Astrocyte (in vitro differentiated cells and primary cell): ENCODE measurements around the gene EGFR. TPM values are rescaled to one million over a fixed set of nuclear protein-coding genes. Genes with fewer than 3 reads are reported as not detected.

Experiments
- DNase-seq: peaks from one replicate; pipeline ENCODE4 v3.0.0-alpha.2; 2010; ENCODE audit warnings: low read depth
- FAIRE-seq: peaks from 2 replicates; lab custom pipeline; 2011; peaks lifted over from hg19 to GRCh38; lab: Jason Lieb, UNC
- H2AFZ ChIP-seq: 2 replicates; pipeline ENCODE4 v1.6.0; 2012; ENCODE audit warnings: low read depth, low read length, inconsistent platforms
- H3K27ac ChIP-seq: 2 replicates; pipeline ENCODE4 v1.5.1; 2011; ENCODE audit warnings: low read depth, low read length, inconsistent platforms
- H3K27me3 ChIP-seq: 2 replicates; pipeline ENCODE4 v1.6.0; 2011; ENCODE audit warnings: low read length, inconsistent platforms; ENCODE audit not compliant: insufficient read depth
- H3K36me3 ChIP-seq: 2 replicates; pipeline ENCODE4 v1.5.1; 2011; ENCODE audit warnings: low read length, inconsistent platforms; ENCODE audit not compliant: insufficient read depth
- H3K4me1 ChIP-seq: 2 replicates; pipeline ENCODE4 v1.5.1; 2011; ENCODE audit warnings: low read length, inconsistent platforms; ENCODE audit not compliant: insufficient read depth
- H3K4me2 ChIP-seq: 2 replicates; pipeline ENCODE4 v1.6.0; 2012; ENCODE audit warnings: low read length, inconsistent platforms
- H3K4me3 ChIP-seq: 2 replicates; pipeline ENCODE4 v1.5.1; 2011; ENCODE audit warnings: low read depth, mild to moderate bottlenecking, low read length, inconsistent platforms; ENCODE audit not compliant: insufficient read depth
- H3K79me2 ChIP-seq: 2 replicates; pipeline ENCODE4 v1.6.0; 2012; ENCODE audit warnings: mild to moderate bottlenecking, low read length, inconsistent platforms; ENCODE audit not compliant: insufficient read depth
- H3K9ac ChIP-seq: 2 replicates; pipeline ENCODE4 v1.6.0; 2012; ENCODE audit warnings: mild to moderate bottlenecking, low read length, inconsistent platforms
- H3K9me3 ChIP-seq: 2 replicates; pipeline ENCODE4 v1.5.1; 2012; ENCODE audit warnings: low read depth, mild to moderate bottlenecking, low read length, inconsistent platforms; ENCODE audit not compliant: insufficient read depth
- H4K20me1 ChIP-seq: 2 replicates; pipeline ENCODE4 v1.6.0; 2012; ENCODE audit warnings: low read length, inconsistent platforms; ENCODE audit not compliant: insufficient read depth
- H3K27ac Mint-ChIP-seq: one replicate; pipeline ENCODE4 v1.8.0; 2021; ENCODE audit warnings: mild to moderate bottlenecking, mixed read lengths; ENCODE audit not compliant: unreplicated experiment
- H3K27me3 Mint-ChIP-seq: one replicate; pipeline ENCODE4 v1.8.0; 2021; ENCODE audit warnings: low read depth, mixed read lengths; ENCODE audit not compliant: unreplicated experiment
- H3K36me3 Mint-ChIP-seq: one replicate; pipeline ENCODE4 v1.8.0; 2021; ENCODE audit warnings: low read depth, mixed read lengths; ENCODE audit not compliant: unreplicated experiment
- H3K4me1 Mint-ChIP-seq: one replicate; pipeline ENCODE4 v1.8.0; 2021; ENCODE audit warnings: low read depth, mixed read lengths; ENCODE audit not compliant: unreplicated experiment
- H3K4me3 Mint-ChIP-seq: one replicate; pipeline ENCODE4 v1.8.0; 2021; ENCODE audit warnings: mild to moderate bottlenecking, moderate library complexity, mixed read lengths; ENCODE audit not compliant: unreplicated experiment
- H3K9me3 Mint-ChIP-seq: one replicate; pipeline ENCODE4 v1.8.0; 2021; ENCODE audit warnings: mild to moderate bottlenecking, mixed read lengths; ENCODE audit not compliant: unreplicated experiment
- EZH2 ChIP-seq: IDR thresholded peaks from 2 replicates; pipeline ENCODE4 v1.6.1; 2012; ENCODE audit warnings: mild to moderate bottlenecking, low read length, inconsistent platforms; ENCODE audit not compliant: insufficient read depth
- total RNA-seq: library from RNA; stranded (reverse); gene quantifications from 2 replicates; pipeline ENCODE4 v1.2.1, GENCODE V29; 2021
- TF ChIP-seq, protein P1 (sequence below): IDR thresholded peaks from 2 replicates; pipeline ENCODE4 v1.5.1; 2011; ENCODE audit warnings: low read depth, mild to moderate bottlenecking, inconsistent platforms, low read length, moderate library complexity; ENCODE audit not compliant: insufficient read depth

The EGFR gene
- total RNA-seq, 1 donor from 2014 or later = 27.3 TPM

- peaks cover 5% of the 10 kb centered on the region for H3K27me3 ChIP-seq
- DNase-seq = no peak
- peaks cover 26% of the 10 kb centered on the region for H3K27me3 Mint-ChIP-seq
- no peaks in the 10 kb centered on the region for H3K36me3 Mint-ChIP-seq
- H3K27ac ChIP-seq = no peak overlapping the region
- no peak overlapping the region for H3K27ac Mint-ChIP-seq
- no peaks in the 10 kb centered on the region for H3K9me3 ChIP-seq
- no peaks in the 10 kb centered on the region for H4K20me1 ChIP-seq
- H3K9me3 Mint-ChIP-seq = no peaks in the 10 kb centered on the region
- H3K4me3 Mint-ChIP-seq = no peak overlapping the region
- H3K36me3 ChIP-seq = no peaks in the 10 kb centered on the region
- H3K4me2 ChIP-seq = no peak overlapping the region
- TF ChIP-seq, protein P1, sequence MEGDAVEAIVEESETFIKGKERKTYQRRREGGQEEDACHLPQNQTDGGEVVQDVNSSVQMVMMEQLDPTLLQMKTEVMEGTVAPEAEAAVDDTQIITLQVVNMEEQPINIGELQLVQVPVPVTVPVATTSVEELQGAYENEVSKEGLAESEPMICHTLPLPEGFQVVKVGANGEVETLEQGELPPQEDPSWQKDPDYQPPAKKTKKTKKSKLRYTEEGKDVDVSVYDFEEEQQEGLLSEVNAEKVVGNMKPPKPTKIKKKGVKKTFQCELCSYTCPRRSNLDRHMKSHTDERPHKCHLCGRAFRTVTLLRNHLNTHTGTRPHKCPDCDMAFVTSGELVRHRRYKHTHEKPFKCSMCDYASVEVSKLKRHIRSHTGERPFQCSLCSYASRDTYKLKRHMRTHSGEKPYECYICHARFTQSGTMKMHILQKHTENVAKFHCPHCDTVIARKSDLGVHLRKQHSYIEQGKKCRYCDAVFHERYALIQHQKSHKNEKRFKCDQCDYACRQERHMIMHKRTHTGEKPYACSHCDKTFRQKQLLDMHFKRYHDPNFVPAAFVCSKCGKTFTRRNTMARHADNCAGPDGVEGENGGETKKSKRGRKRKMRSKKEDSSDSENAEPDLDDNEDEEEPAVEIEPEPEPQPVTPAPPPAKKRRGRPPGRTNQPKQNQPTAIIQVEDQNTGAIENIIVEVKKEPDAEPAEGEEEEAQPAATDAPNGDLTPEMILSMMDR = no peak
- no peak for TF ChIP-seq EZH2
- peaks cover 16% of the 10 kb centered on the region for H3K4me1 ChIP-seq
- no peak for FAIRE-seq
- peaks cover 10% of the 10 kb centered on the region for H3K4me1 Mint-ChIP-seq
- no peaks in the 10 kb centered on the region for H3K79me2 ChIP-seq
- H3K9ac ChIP-seq = no peak overlapping the region
- H3K4me3 ChIP-seq = no peak overlapping the region
- no peak overlapping the region for H2AFZ ChIP-seq
These were observed 221.8 kb downstream of the EGFR start for GRCh38 chr7:55240418-55241142.

- H3K4me1 Mint-ChIP-seq = peaks cover 10% of the 10 kb centered on the region
- H3K27ac Mint-ChIP-seq = no peak overlapping the region
- no peaks in the 10 kb centered on the region for H3K9me3 Mint-ChIP-seq
- no peak overlapping the region for H3K4me3 Mint-ChIP-seq
- Histone ChIP-seq H3K9ac (no peak overlapping the region), H3K4me1 (peaks cover 26% of the 10 kb centered on the region), H3K36me3 (no peaks in the 10 kb centered on the region), H3K27me3 (peaks cover 5% of the 10 kb centered on the region), H3K79me2 (no peaks in the 10 kb centered on the region), H4K20me1 (no peaks in the 10 kb centered on the region), H2AFZ (no peak overlapping the region), H3K4me2 (no peak overlapping the region), H3K9me3 (no peaks in the 10 kb centered on the region), H3K4me3 (no peak overlapping the region), H3K27ac (no peak overlapping the region)
- FAIRE-seq (no peak), DNase-seq (no peak)
- TF ChIP-seq, protein P1 = no peak
- TF ChIP-seq EZH2 = no peak
- H3K36me3 Mint-ChIP-seq = no peaks in the 10 kb centered on the region
- H3K27me3 Mint-ChIP-seq = peaks cover 17% of the 10 kb centered on the region
These were observed 223.1 kb downstream of the EGFR start for GRCh38 chr7:55241958-55242357.

DNA sequence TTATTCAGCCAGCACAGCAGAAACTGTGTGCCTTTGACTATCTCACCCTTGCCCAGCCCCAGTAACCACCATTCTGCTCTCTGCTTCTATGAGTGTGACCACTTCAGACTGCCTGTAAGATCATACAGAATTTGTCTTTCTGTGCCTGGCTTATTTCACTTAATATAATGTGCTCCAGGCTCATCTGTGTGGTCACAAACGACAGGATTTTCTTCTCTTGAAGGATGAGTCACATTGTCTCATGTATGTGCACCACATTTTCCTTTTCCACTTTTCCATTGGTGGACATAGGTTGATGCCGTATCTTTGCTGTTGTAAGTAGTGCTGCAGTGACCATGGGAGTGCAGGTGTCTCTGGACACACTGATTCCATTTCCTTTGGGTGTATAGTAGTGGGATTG is 223.8 kb downstream of the EGFR start:
- Histone ChIP-seq H3K9me3 (no peaks in the 10 kb centered on the region), H2AFZ (no peak overlapping the region), H4K20me1 (no peaks in the 10 kb centered on the region), H3K4me1 (peaks cover 28% of the 10 kb centered on the region), H3K4me2 (no peak overlapping the region), H3K4me3 (no peak overlapping the region), H3K27me3 (peaks cover 3% of the 10 kb centered on the region), H3K9ac (no peak overlapping the region), H3K79me2 (no peaks in the 10 kb centered on the region), H3K27ac (no peak overlapping the region), H3K36me3 (no peaks in the 10 kb centered on the region)
- H3K4me1 Mint-ChIP-seq = peaks cover 10% of the 10 kb centered on the region
- H3K27me3 Mint-ChIP-seq = peaks cover 16% of the 10 kb centered on the region
- TF ChIP-seq, protein P1 = no peak
- TF ChIP-seq EZH2 = no peak
- no peak overlapping the region for H3K4me3 Mint-ChIP-seq
- H3K36me3 Mint-ChIP-seq = no peaks in the 10 kb centered on the region
- DNase-seq (no peak), FAIRE-seq (no peak)
- H3K9me3 Mint-ChIP-seq = no peaks in the 10 kb centered on the region
- no peak overlapping the region for H3K27ac Mint-ChIP-seq
